Heart right ventricle (tissue), 16 donors: ENCODE data around the gene SLC8A1. TPM values are rescaled to one million over a fixed set of nuclear protein-coding genes. Genes with fewer than 3 reads are reported as not detected.
A peak's percentile ranks its signal among the peaks of the same experiment; 100 is the strongest.

Experiments used
- ATAC-seq, 8 donors: fragments of 200-7000 bp; cut with Tn5 transposase; one replicate each; pipeline ENCODE4 v1.9.1; 2020; ENCODE audit warnings: mild to moderate bottlenecking in 8 of 8, moderate library complexity in 8 of 8, moderate number of reproducible peaks in 1 of 8
- DNase-seq, 2 donors: peaks; one replicate each; pipeline ENCODE4 v3.0.0-alpha.2; 2020
- H3K27ac ChIP-seq, 10 donors: fragments of 200-600 bp; sonication (generic) in 2 of 10; one replicate each; pipeline versions ENCODE4 v1.5.0 to v1.8.0; 2020 to 2022; ENCODE audit warnings: mild to moderate bottlenecking in 3 of 10
- H3K27me3 ChIP-seq, 7 donors: fragments of 200-600 bp; one replicate each; pipeline ENCODE4 v1.8.0; 2021 to 2022; ENCODE audit warnings: mild to moderate bottlenecking in 2 of 7
- H3K36me3 ChIP-seq, 9 donors: fragments of 200-600 bp; sonication (generic) in 1 of 9; one replicate each; pipeline versions ENCODE4 v1.5.0 to v1.8.0; 2020 to 2022; ENCODE audit warnings: mild to moderate bottlenecking in 2 of 9
- H3K4me1 ChIP-seq, 9 donors: fragments of 200-600 bp; sonication (generic) in 1 of 9; one replicate each; pipeline versions ENCODE4 v1.5.0 to v1.8.0; 2020 to 2022; ENCODE audit warnings: mild to moderate bottlenecking in 4 of 9
- H3K4me3 ChIP-seq, 10 donors: fragments of 200-600 bp; sonication (generic) in 2 of 10; one replicate each; pipeline versions ENCODE4 v1.5.0 to v1.8.0; 2020 to 2022; ENCODE audit warnings: mild to moderate bottlenecking in 7 of 10, moderate library complexity in 2 of 10
- H3K9me3 ChIP-seq, 11 donors: fragments of 200-600 bp in 10 of 11; sonication (generic) in 2 of 11; one replicate each; pipeline versions ENCODE4 v1.5.0 to v1.8.0; 2013 to 2022; ENCODE audit warnings: mild to moderate bottlenecking in 2 of 11, control low read depth in 1 of 11, moderate library complexity in 1 of 11
- CTCF ChIP-seq, 9 donors: fragments of 200-600 bp; sonication (generic) in 2 of 9; IDR thresholded peaks; one replicate each; pipeline versions ENCODE4 v1.5.0 to v1.8.0; 2021 to 2022; ENCODE audit warnings: antibody characterized with exemption in 9 of 9, mild to moderate bottlenecking in 5 of 9, moderate library complexity in 1 of 9
- WGBS, 2 donors: extraction: QIAGEN DNeasy Blood & Tissue Kit; methylation state at CpG; one replicate each; pipeline ENCODE4 v1.1.7; 2013; ENCODE audit warnings: inconsistent platforms in 1 of 2; 5-methylcytosine and 5-hydroxymethylcytosine counted together
- intact Hi-C, 10 donors: fragments of 100-400 bp; cut with DNase I; formaldehyde crosslinking; loops; one replicate each; pipeline versions ENCODE4 v1.11.1 to v1.14.2; 2022
- polyA plus RNA-seq, 2 donors: library from polyadenylated mRNA; stranded (reverse); fragments of 200-250 nt; gene quantifications; one replicate each; pipeline ENCODE4 v1.2.3, GENCODE V29; 2013
- total RNA-seq, 10 donors: library from RNA; stranded (reverse); fragmentation: NEBNext Ultra II Directional in 3 of 10; extraction: Animal tissue kit (Norgen Biotek cat#: 25700) in 3 of 10; gene quantifications; one replicate each; pipeline versions ENCODE4 v1.2.1 to v1.2.4, GENCODE V29; 2021 to 2023
- donor health status: Arrhythmogenic right ventricular cardiomyopathy.
- donor health status: ischemic (EF 13 %, LVEDD 7.1; RV severe dilation, severe dysfunction).
- donor health status: healthy with polysubstance abuse.
- donor health status: DM: no; HTN: yes; CAD: no.
- donor health status: DM: no; HTN: no; CAD: no.
- donor health status: ischemic (EF 25% LVEDD 6.9; RV normal size, moderate dysfunction).
- donor health status: ischemic (EF 25% LVEDD 5.7; RV mildly dilated, moderate dysfunction).
- donor health status: healthy.
- donor health status: DM: yes; HTN: yes; CAD: no.
- donor health status: Ischemic cardiomyopathy.
- donor health status: ischemic (EF 35%, LVEDD 5.7; RV mildly dilated, moderate dysfunction).
- donor health status: nonischemic (EF 11% LVEDD 7.7; RV severe dilation, severe dysfunction).
- donor health status: DM: yes; HTN: yes; CAD: no.
- donor health status: PGD.
- donor health status: ischemic (EF 29% LVEDD 5.4; RV normal size, mild dysfunction).
- donor health status: nonischemic (EF 23%, LVEDD 6.1; RV moderate dilation, normal function).

SLC8A1 gene
- total and polyA plus RNA-seq, 12 donors, result 11.1 to 1,497 (median 1,067) TPM

- Histone ChIP-seq H3K27ac (peak overlapping the region in 8 of 10 donors; percentile 24 to 77 (median 65)), H3K4me1 (peaks cover 14 to 95% (median 74%) of the 10 kb centered on the region in 9 donors), H3K9me3 (no peaks in the 10 kb centered on the region), H3K36me3 (no peaks in the 10 kb centered on the region), H3K4me3 (peak overlapping the region in 3 of 10 donors; percentile 20 to 28 (median 27)), H3K27me3 (no peaks in the 10 kb centered on the region)
- DNase-seq (no peak), ATAC-seq (no peak)
- intact Hi-C loops, result loop anchor here in 1 of 10 donors (10.0 kb wide), 1 partner anchor 161 kb away; no protein-coding TSS in a partner anchor
- TF ChIP-seq CTCF (IDR thresholded peaks at IDR 0.05), result no peak
- WGBS, 2 donors, result 31 to 32% methylated on average over 7 of the region's 7 CpGs
Measured at GRCh38 chr2:40283111-40283909, 168.6 kb downstream of the SLC8A1 start.

GRCh38 chr2:40282428-40282827, 169.5 kb downstream of the SLC8A1 start:
- DNase-seq, result no peak

GRCh38 chr2:40281021-40281940, 170.6 kb downstream of the SLC8A1 start:
- intact Hi-C loops, result loop anchor here in 2 of 10 donors (2.0 to 10.0 kb wide), 2 partner anchors 40 to 164 kb away; no protein-coding TSS in a partner anchor
- H3K4me3 ChIP-seq, result peak overlapping the region in 2 of 10 donors; percentile 28 to 30
- peaks cover 14 to 93% (median 68%) of the 10 kb centered on the region in 9 donors for H3K4me1 ChIP-seq
- peak overlapping the region in 9 of 10 donors; percentile 16 to 77 (median 66) for H3K27ac ChIP-seq
- no peaks in the 10 kb centered on the region for H3K27me3 ChIP-seq
- peak in 1 of 2 donors; percentile 58 for DNase-seq
- WGBS, 2 donors, result 35 to 40% methylated on average over 3 of the region's 3 CpGs
- ATAC-seq, result peak; percentile 51 to 84 (median 79)
- no peaks in the 10 kb centered on the region for H3K36me3 ChIP-seq
- no peak for TF ChIP-seq CTCF (IDR thresholded peaks at IDR 0.05)
- no peaks in the 10 kb centered on the region for H3K9me3 ChIP-seq

More at GRCh38 chr2:40282428-40282827, 169.5 kb downstream of the SLC8A1 start:
- 33 to 37% methylated on average over 7 of the region's 7 CpGs for WGBS, 2 donors
- Histone ChIP-seq H3K4me3 (peak overlapping the region in 8 of 10 donors; percentile 1 to 30 (median 24)), H3K27ac (peak overlapping the region in 8 of 10 donors; percentile 24 to 77 (median 65)), H3K27me3 (no peaks in the 10 kb centered on the region), H3K4me1 (peaks cover 14 to 92% (median 68%) of the 10 kb centered on the region in 9 donors), H3K9me3 (no peaks in the 10 kb centered on the region), H3K36me3 (no peaks in the 10 kb centered on the region)
- no peak for TF ChIP-seq CTCF (IDR thresholded peaks at IDR 0.05)
- peak in 7 of 8 donors; percentile 4 to 41 (median 18) for ATAC-seq
- intact Hi-C loops, result loop anchor here in 1 of 10 donors (10.0 kb wide), 1 partner anchor 162 kb away; no protein-coding TSS in a partner anchor

- intact Hi-C loops, result no loop called here
- no peak for TF ChIP-seq CTCF (IDR thresholded peaks at IDR 0.05)
- Histone ChIP-seq H3K9me3 (no peaks in the 10 kb centered on the region), H3K27ac (peak overlapping the region in 4 of 10 donors; percentile 45 to 77 (median 68)), H3K4me3 (peak overlapping the region in 3 of 10 donors; percentile 19 to 25 (median 21)), H3K27me3 (no peaks in the 10 kb centered on the region), H3K36me3 (no peaks in the 10 kb centered on the region), H3K4me1 (peaks cover 10 to 92% (median 61%) of the 10 kb centered on the region in 9 donors)
- ATAC-seq, result no peak
- WGBS, 2 donors, result 59 to 66% methylated on average over 2 of the region's 2 CpGs
- DNase-seq, result no peak
Measured at GRCh38 chr2:40279482-40279881, 172.4 kb downstream of the SLC8A1 start.
